SH-SY5Y (cell line): Measurements from ENCODE around the gene LRRC74A.

Experiments used
- GATA2 ChIP-seq: IDR thresholded peaks from 2 replicates; pipeline ENCODE4 v1.6.1; 2011; ENCODE audit warnings: mild to moderate bottlenecking, low read depth, low read length
- GATA3 ChIP-seq: IDR thresholded peaks from 2 replicates; pipeline ENCODE4 v1.6.1; 2011; ENCODE audit warnings: low read depth, mild to moderate bottlenecking, low read length, moderate library complexity

Gene LRRC74A

DNA sequence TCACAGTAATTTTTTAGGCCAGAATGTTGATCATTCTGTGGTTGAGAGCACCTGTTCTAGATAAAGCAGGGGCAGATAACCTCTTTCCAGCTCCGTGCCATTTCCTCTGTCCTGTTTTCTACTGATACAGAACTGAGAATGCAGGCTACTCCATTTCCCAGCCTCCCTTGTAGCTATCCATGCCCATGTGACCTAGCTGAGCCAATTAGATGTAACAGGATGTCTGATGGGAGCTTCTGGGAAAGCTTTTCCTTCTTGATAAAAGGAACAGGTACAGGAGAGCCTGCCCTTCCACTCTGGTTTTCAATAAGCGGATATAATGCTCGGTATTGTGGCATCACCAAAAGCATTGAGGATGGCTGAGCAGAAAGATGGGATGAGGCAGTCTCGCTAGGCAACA, 54.2 kb downstream of the LRRC74A start:
- TF ChIP-seq GATA3 = no peak
- no peak for TF ChIP-seq GATA2

DNA sequence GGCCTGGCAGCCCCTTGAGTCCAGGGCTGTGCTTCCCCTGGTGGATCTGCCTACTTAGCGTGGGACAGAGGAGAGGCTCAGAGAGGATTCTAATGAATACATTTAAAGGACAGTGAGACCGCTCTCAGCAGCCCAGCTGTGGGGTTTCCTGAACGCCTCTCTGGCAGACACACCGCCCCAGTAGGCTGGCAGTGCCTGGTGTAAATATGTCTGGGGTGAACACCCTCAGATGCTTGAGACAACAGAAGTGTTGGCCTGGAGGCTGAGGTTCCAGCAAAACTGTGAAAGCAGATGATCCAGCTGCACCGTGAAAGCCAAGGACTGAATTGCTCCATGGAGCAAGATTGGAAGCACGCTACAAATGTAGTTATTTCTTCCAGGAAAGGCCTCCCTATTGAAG, 55.1 kb downstream of the LRRC74A start:
- TF ChIP-seq GATA2 (no peak), GATA3 (no peak)

DNA sequence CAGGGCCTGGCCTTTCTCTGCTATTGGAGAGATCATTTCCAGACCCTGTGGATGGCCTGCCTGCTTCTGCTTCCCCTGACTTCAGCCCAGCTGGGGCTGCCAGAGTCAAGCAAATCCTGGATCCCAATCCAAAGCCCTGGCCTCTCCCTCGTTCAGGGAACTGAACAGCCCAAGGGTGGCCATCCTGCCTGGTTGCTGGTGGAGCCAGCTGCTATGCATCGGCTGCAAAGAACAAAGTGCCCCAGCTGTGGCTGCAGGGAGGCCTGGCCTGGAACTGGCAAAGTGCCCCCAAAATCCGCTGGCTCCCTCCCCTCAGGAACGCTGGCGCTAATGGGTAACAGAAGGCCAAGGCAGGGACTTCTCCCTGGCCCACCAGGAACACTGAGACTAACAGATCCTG, 56.4 kb downstream of the LRRC74A start:
- TF ChIP-seq GATA3 = no peak
- no peak for TF ChIP-seq GATA2

DNA sequence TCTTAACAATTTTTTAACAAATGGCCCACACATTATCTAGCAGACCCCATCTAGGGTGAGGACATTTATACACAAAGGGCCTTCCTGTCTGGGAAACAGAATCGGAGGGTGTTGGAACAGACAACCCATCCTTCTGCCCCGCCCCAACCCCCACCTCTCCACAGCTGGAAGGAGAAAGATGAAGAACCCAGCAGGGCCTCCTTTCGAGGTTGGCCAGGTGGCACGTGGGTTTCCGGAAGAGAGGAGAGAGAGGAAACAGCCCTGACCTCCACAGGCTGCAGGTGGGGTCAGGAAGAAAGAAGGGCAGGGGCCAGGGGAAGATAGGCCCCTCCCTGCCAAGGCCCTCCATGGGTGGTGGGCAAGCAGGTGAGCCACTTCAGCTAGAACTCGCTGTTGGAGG, 57.2 kb downstream of the LRRC74A start:
- TF ChIP-seq GATA3 (no peak), GATA2 (no peak)

DNA sequence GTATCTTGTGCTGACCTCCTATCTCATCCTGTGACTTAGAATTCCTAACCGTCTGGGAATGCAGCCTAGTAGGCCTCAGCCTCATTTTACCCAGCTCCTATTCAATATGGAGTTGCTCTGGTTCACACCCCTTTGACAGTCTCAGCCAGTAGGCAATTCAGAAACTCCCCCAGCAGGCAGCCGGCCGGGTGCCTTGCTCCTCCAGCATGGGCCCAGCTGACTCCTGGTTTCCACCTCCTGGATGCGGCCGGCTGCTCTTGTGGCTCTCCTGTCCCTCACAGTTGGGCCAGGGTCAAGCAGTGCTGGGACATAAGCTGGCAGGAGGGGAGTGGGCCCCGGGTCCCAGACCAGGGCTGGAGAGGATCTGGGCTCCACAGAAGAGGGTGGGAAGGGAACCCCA, 58.2 kb downstream of the LRRC74A start:
- TF ChIP-seq GATA3 (no peak), GATA2 (no peak)

- TF ChIP-seq GATA2 (no peak), GATA3 (no peak)
These were observed 58.7 kb downstream of the LRRC74A start for GRCh38 chr14:76884853-76885276.

DNA sequence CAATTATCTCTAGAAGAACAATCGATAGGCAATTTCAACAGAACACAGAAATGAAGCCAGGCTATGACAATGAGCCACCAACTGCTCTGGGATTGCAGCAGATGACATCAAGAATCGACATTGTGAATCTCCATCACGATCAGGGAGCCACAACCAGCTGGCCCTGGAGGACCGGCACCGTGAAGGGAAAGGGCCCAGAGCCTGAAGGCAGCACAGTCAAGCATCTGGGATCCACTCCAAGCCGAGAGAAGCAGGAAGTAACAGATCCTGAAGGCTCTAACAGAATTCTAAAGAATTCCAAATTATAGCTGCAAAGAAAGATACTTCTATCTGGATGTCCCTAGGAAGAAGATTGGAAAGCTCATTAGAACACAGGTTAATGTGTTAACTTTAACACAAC, 61.0 kb downstream of the LRRC74A start:
- TF ChIP-seq GATA2 (no peak), GATA3 (no peak)

DNA sequence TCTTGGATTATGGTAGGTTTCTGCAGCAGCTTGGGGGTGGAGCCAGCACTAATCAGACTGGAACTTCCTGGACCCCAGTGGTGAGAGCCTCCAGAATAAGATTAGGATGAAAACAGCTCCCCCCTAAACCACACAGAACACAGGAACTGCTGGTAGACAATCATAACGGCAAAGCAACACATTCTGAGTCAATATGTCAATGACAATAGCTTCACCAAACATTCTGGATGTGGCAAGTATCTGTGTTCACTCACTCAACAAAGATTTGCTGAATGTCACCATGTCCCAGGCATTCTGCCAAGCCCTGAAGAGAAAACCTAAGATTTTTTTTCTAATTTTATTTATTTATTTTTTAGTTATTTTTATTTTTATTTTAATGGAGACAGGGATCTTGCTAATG, 65.2 kb downstream of the LRRC74A start:
- TF ChIP-seq GATA3 = no peak
- TF ChIP-seq GATA2 = no peak

- no peak for TF ChIP-seq GATA2
- no peak for TF ChIP-seq GATA3
These were observed 68.1 kb downstream of the LRRC74A start for GRCh38 chr14:76894308-76894707.

DNA sequence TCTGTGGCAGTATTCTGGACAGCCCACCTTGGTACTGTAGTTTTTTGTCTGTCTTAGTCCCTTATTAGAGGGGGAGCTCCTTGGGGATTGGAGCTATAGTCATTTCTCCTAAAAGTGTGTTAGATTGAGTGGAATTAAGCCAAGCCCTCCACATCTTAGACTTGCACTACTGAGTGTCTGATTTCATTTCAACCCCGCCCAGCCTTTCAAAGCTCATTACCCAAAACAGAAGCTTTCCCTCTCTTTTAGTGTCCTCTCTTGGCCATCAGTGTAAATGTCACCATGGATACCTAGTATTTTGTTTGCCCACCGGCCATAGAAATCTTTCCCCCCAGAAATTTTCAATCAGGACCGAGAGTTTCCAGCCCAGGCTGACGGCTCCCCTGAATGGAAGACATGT, 74.5 kb downstream of the LRRC74A start:
- TF ChIP-seq GATA3 (no peak), GATA2 (no peak)

- TF ChIP-seq GATA3 (no peak), GATA2 (no peak)
These were observed 75.2 kb downstream of the LRRC74A start for GRCh38 chr14:76901171-76902055.

- TF ChIP-seq GATA2 = no peak
- no peak for TF ChIP-seq GATA3
These were observed 76.4 kb downstream of the LRRC74A start for GRCh38 chr14:76902591-76902990.

GRCh38 chr14:76904100-76904739, 78.0 kb downstream of the LRRC74A start:
- TF ChIP-seq GATA2 = no peak
- TF ChIP-seq GATA3 = no peak

DNA sequence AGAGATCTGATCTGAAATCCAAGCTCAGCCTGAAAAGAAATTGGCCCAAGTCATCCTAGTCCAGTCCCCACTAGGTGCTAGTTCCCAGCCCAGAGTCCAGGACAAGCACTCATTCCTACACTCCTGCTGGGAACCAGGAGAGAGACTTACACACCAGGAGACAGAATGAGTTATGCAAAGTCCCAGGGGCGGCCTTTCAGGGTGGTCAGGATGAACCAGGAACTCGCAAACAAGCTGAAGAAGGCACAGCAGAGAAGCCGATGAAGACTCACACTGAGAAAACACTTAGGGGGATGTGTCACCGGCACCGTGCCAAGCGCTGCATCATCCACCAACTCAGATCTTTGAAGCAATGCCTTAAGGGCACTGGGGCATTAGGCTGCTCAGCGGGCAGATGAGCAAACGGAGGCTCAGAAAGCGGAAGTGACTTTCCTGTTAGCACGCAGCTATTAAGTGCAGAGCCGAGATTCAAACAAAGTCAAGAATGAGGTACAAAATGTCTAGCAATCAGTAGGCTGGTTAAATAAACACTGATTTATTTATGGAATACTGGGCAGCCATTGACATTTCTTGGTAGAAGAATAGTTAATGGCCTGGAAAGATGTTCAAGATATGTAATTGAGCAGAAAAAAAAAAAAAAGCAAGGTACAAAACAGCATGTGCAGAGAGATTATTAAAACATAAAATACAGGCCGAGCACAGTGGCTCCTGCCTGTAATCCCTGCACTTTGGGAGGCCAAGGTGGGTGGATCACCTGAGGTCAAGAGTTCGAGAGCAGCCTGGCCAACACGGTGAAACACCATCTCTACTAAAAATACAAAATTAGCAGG, 78.7 kb downstream of the LRRC74A start:
- TF ChIP-seq GATA3 (no peak), GATA2 (no peak)

GRCh38 chr14:76908834-76909233, 82.6 kb downstream of the LRRC74A start:
- TF ChIP-seq GATA2 = no peak
- no peak for TF ChIP-seq GATA3

DNA sequence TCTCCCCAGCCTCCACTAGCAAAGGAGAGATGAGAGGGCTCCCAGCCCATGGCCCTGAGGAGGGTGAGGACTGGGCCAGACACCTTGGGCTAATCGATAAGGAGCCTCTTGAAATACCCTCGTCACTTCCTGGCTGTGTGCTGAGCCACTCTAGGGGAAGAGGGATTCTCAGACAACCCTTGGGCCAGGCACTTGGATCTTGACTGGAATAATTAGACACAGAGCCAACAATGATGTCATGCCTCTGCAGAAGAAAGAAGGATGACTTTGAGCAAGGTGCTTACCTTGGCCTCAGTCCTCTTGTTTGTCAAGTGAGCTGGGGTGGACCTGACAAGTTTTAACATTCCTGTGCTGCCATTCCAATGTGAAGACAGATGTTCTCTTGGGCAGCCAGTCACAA, 83.1 kb downstream of the LRRC74A start:
- TF ChIP-seq GATA2 = no peak
